HepG2 (cell line): Measurements from ENCODE around the gene PLEKHG5. TPM values are rescaled to one million over a fixed set of nuclear protein-coding genes. Genes with fewer than 3 reads are reported as not detected.

Experiments
- ARNTL ChIP-seq: sonication (generic); formaldehyde crosslinking; IDR thresholded peaks from 2 replicates; pipeline ENCODE4 v1.4.0; 2020; ENCODE audit warnings: mild to moderate bottlenecking, missing genetic modification reagents
- CC2D1A ChIP-seq: sonication (generic); formaldehyde crosslinking; IDR thresholded peaks from 2 replicates; pipeline ENCODE4 v1.8.1; 2023; ENCODE audit warnings: mild to moderate bottlenecking, missing genetic modification reagents
- EHMT2 ChIP-seq: fragments of 200-600 bp; sonication (generic); IDR thresholded peaks from 2 replicates; pipeline ENCODE4 v1.7.0; 2017; ENCODE audit warnings: antibody characterized with exemption, low read depth, low read length, borderline replicate concordance
- EP300 ChIP-seq, 3 experiments: sonication (generic) in 1 of 3; formaldehyde crosslinking in 1 of 3; IDR thresholded peaks; 2 replicates each; pipeline versions ENCODE4 v1.5.1 to v1.6.1; 2011 to 2020; ENCODE audit warnings: low read depth in 2 of 3, low read length in 2 of 3, borderline replicate concordance in 1 of 3, improper control_type of control experiment in 1 of 3, mild to moderate bottlenecking in 1 of 3, missing genetic modification reagents in 1 of 3, moderate library complexity in 1 of 3
- GPBP1L1 ChIP-seq: sonication (generic); formaldehyde crosslinking; IDR thresholded peaks from 2 replicates; pipeline ENCODE4 v1.5.0; 2020; ENCODE audit warnings: mild to moderate bottlenecking, missing genetic modification reagents
- GPN1 ChIP-seq: sonication (generic); formaldehyde crosslinking; IDR thresholded peaks from 2 replicates; pipeline ENCODE4 v1.5.1; 2020; ENCODE audit warnings: missing genetic modification reagents, borderline replicate concordance
- HCFC1 ChIP-seq: fragments of 150-350 bp; IDR thresholded peaks from 2 replicates; pipeline ENCODE4 v1.6.1; 2014; ENCODE audit warnings: low read depth, low read length
- HMGXB4 ChIP-seq, 2 experiments: sonication (generic) in 1 of 2; formaldehyde crosslinking in 1 of 2; IDR thresholded peaks; 2 replicates each; pipeline versions ENCODE4 v1.4.0 to v1.6.1; 2018 to 2020; ENCODE audit warnings: missing genetic modification reagents in 2 of 2, borderline replicate concordance in 1 of 2, low read depth in 1 of 2, mild to moderate bottlenecking in 1 of 2, missing biosample characterization in 1 of 2
- KDM2A ChIP-seq: sonication (generic); formaldehyde crosslinking; IDR thresholded peaks from 2 replicates; pipeline ENCODE4 v1.4.0; 2020; ENCODE audit warnings: low read depth, missing genetic modification reagents, borderline replicate concordance
- NFE2 ChIP-seq: sonication (generic); formaldehyde crosslinking; IDR thresholded peaks from 2 replicates; pipeline ENCODE4 v1.4.0; 2020; ENCODE audit warnings: missing genetic modification reagents
- NRL ChIP-seq: sonication (generic); formaldehyde crosslinking; IDR thresholded peaks from 2 replicates; pipeline ENCODE4 v1.5.0; 2020; ENCODE audit warnings: missing genetic modification reagents, mild to moderate bottlenecking, moderate library complexity, borderline replicate concordance
- TFE3 ChIP-seq: IDR thresholded peaks from 2 replicates; pipeline ENCODE4 v1.6.1; 2016
- THYN1 ChIP-seq: sonication (generic); formaldehyde crosslinking; IDR thresholded peaks from 2 replicates; pipeline ENCODE4 v1.8.1; 2023; ENCODE audit warnings: low read depth, mild to moderate bottlenecking, moderate library complexity, missing genetic modification reagents, borderline replicate concordance
- ZC3H13 ChIP-seq: sonication (generic); formaldehyde crosslinking; IDR thresholded peaks from 2 replicates; pipeline ENCODE4 v1.8.1; 2023; ENCODE audit warnings: mild to moderate bottlenecking, missing genetic modification reagents, moderate library complexity
- ZFP1 ChIP-seq: IDR thresholded peaks from 2 replicates; pipeline ENCODE4 v1.6.1; 2016
- ZNF124 ChIP-seq: sonication (generic); formaldehyde crosslinking; IDR thresholded peaks from 2 replicates; pipeline ENCODE4 v1.4.0; 2020; ENCODE audit warnings: missing genetic modification reagents
- ZNF232 ChIP-seq: sonication (generic); formaldehyde crosslinking; IDR thresholded peaks from 2 replicates; pipeline ENCODE4 v1.4.0; 2020; ENCODE audit warnings: missing genetic modification reagents, borderline replicate concordance
- ZNF44 ChIP-seq: sonication (generic); formaldehyde crosslinking; IDR thresholded peaks from 2 replicates; pipeline ENCODE4 v1.5.1; 2020; ENCODE audit warnings: mild to moderate bottlenecking, missing genetic modification reagents
- ZNF510 ChIP-seq: sonication (generic); formaldehyde crosslinking; IDR thresholded peaks from 2 replicates; pipeline ENCODE4 v1.4.0; 2020; ENCODE audit warnings: low read depth, mild to moderate bottlenecking, missing genetic modification reagents
- ZNF552 ChIP-seq: sonication (generic); formaldehyde crosslinking; IDR thresholded peaks from 2 replicates; pipeline ENCODE4 v1.9.0; 2022; ENCODE audit warnings: missing genetic modification reagents, mild to moderate bottlenecking, borderline replicate concordance
- ZNF597 ChIP-seq: sonication (generic); formaldehyde crosslinking; IDR thresholded peaks from 2 replicates; pipeline ENCODE4 v1.5.0; 2020; ENCODE audit warnings: missing genetic modification reagents
- ZNF766 ChIP-seq: sonication (generic); formaldehyde crosslinking; IDR thresholded peaks from 2 replicates; pipeline ENCODE4 v1.5.0; 2020; ENCODE audit warnings: missing genetic modification reagents, borderline replicate concordance
- polyA plus RNA-seq, 8 experiments: library from polyadenylated mRNA; depleted of rRNA in 3 of 8; stranded (reverse) in 7 of 8; unstranded in 1 of 8; fragments of >200 nt; fragmentation: Illumina TruSeq in 4 of 8; extraction: Trizol in 4 of 8; gene quantifications; 2 replicates each; pipeline versions ENCODE4 v1.2.1 to v1.2.3, GENCODE V29; 2011 to 2016; ENCODE audit warnings: low read depth in 4 of 8, missing spikeins in 1 of 8, mixed read lengths in 1 of 8; ENCODE audit not compliant: insufficient read depth in 1 of 8
- total RNA-seq, 5 experiments: library from RNA; depleted of rRNA; stranded (reverse); fragments of >200 nt; fragmentation: Illumina TruSeq; extraction: Trizol; gene quantifications; 2 replicates each; pipeline ENCODE4 v1.2.3, GENCODE V29; 2016; ENCODE audit warnings: low read depth in 1 of 5

Gene PLEKHG5
- total and polyA plus RNA-seq, 2 of the 13 experiments (the other 11 are each of a cell fraction or from before 2014, with no cell fraction given) = 1.9 to 3.5 TPM

- no peak for TF ChIP-seq ZNF510 (CRISPR knock-in tag)
- peak; percentile 9; the same call in 1 of the 2 replicates for TF ChIP-seq KDM2A (CRISPR knock-in tag)
- TF ChIP-seq GPBP1L1 (CRISPR knock-in tag) = no peak
- no peak for TF ChIP-seq THYN1 (CRISPR knock-in tag)
- TF ChIP-seq HCFC1 = no peak
- TF ChIP-seq CC2D1A (CRISPR knock-in tag) = no peak
- TF ChIP-seq TFE3 (CRISPR knock-in tag) = no peak
- no peak for TF ChIP-seq ZNF597 (CRISPR knock-in tag)
- peak in 1 of 2 experiments; percentile 23; a peak in 2 of 4 replicates for TF ChIP-seq HMGXB4 (CRISPR knock-in tag; IDR thresholded peaks at IDR 0.05; ENCODE audit: borderline replicate concordance in 1 of 2, low read depth in 1 of 2)
- TF ChIP-seq ARNTL (CRISPR knock-in tag) = no peak
- no peak for TF ChIP-seq EHMT2
- no peak for TF ChIP-seq ZNF124 (CRISPR knock-in tag)
- TF ChIP-seq ZNF232 (CRISPR knock-in tag) = 0 out of 2 replicates have a peak, but pooled peaks have one; percentile 20
- TF ChIP-seq ZNF44 = no peak
- TF ChIP-seq ZNF766 (CRISPR knock-in tag) = 0 out of 2 replicates have a peak, but pooled peaks have one; percentile 46
- no peak; the same call in none of the 2 replicates for TF ChIP-seq ZC3H13 (CRISPR knock-in tag)
- TF ChIP-seq NRL (CRISPR knock-in tag) = no peak
- no peak for TF ChIP-seq NFE2 (CRISPR knock-in tag)
- no peak for TF ChIP-seq EP300 (IDR thresholded peaks at IDR 0.05; ENCODE audit: low read depth in 2 of 2, low read length in 2 of 2)
- no peak for TF ChIP-seq EP300 (CRISPR knock-in tag; IDR thresholded peaks at IDR 0.05; ENCODE audit: borderline replicate concordance)
- no peak for TF ChIP-seq ZFP1 (CRISPR knock-in tag)
- no peak for TF ChIP-seq ZNF552 (CRISPR knock-in tag)
- no peak for TF ChIP-seq GPN1 (CRISPR knock-in tag)
These were observed 29.7 kb downstream of the PLEKHG5 start (continued) for GRCh38 chr1:6461538-6462411.
